Lung (tissue), 12 donors: ENCODE data around the gene SPRYD3. TPM values are rescaled to one million over a fixed set of nuclear protein-coding genes. Genes with fewer than 3 reads are reported as not detected.
"Not testable (repeated sequence)": the region's sequence is repeated elsewhere in the genome, so short reads cannot be mapped to it uniquely, and the experiment has no call there.

Experiments used
- ATAC-seq: fragments of 200-7000 bp; cut with Tn5 transposase; one replicate; pipeline ENCODE4 v1.9.1; 2020; ENCODE audit warnings: moderate number of reproducible peaks; ENCODE audit not compliant: insufficient read depth, low FRiP score
- DNase-seq, 3 donors: peaks; one replicate each; pipeline ENCODE4 v3.0.0-alpha.2; 2013 to 2017
- H3K27ac ChIP-seq, 2 donors: one replicate each; pipeline ENCODE4 v1.5.1; 2013; ENCODE audit warnings: mild to moderate bottlenecking in 2 of 2, moderate library complexity in 2 of 2, control low read depth in 1 of 2, inconsistent platforms in 1 of 2, low read depth in 1 of 2, low read length in 1 of 2
- H3K27me3 ChIP-seq, 3 donors: one replicate each; pipeline ENCODE4 v1.5.1; 2013; ENCODE audit warnings: low read length in 2 of 3; ENCODE audit not compliant: control insufficient read depth in 3 of 3, insufficient read depth in 3 of 3
- H3K36me3 ChIP-seq, 4 donors: one replicate each; pipeline ENCODE4 v1.5.1; 2013; ENCODE audit warnings: low read length in 4 of 4, mild to moderate bottlenecking in 1 of 4, moderate library complexity in 1 of 4; ENCODE audit not compliant: control insufficient read depth in 4 of 4, insufficient read depth in 4 of 4
- H3K4me1 ChIP-seq, 5 donors: one replicate each; pipeline ENCODE4 v1.5.1; 2013; ENCODE audit warnings: low read length in 5 of 5, mild to moderate bottlenecking in 2 of 5, moderate library complexity in 1 of 5; ENCODE audit not compliant: control insufficient read depth in 5 of 5, insufficient read depth in 5 of 5
- H3K4me3 ChIP-seq: one replicate; pipeline ENCODE4 v1.5.1; 2013; ENCODE audit warnings: mild to moderate bottlenecking, control low read depth, moderate library complexity
- H3K9ac ChIP-seq, 2 donors: one replicate each; pipeline ENCODE4 v1.5.1; 2013; ENCODE audit warnings: low read length in 2 of 2, control low read depth in 1 of 2; ENCODE audit not compliant: insufficient read depth in 1 of 2
- H3K9me3 ChIP-seq, 4 donors: one replicate each; pipeline ENCODE4 v1.5.1; 2013; ENCODE audit warnings: low read length in 3 of 4, mild to moderate bottlenecking in 1 of 4, moderate library complexity in 1 of 4; ENCODE audit not compliant: control insufficient read depth in 4 of 4, insufficient read depth in 3 of 4
- CTCF ChIP-seq: IDR thresholded peaks from 2 replicates; pipeline ENCODE4 v1.5.1; 2012; ENCODE audit warnings: mild to moderate bottlenecking; ENCODE audit errors: control extremely low read depth, extremely low read depth
- WGBS, 2 donors: extraction: QIAGEN DNeasy Blood & Tissue Kit; methylation state at CpG; one replicate each; pipeline ENCODE4 v1.1.7; 2013; 5-methylcytosine and 5-hydroxymethylcytosine counted together
- polyA plus RNA-seq, 2 donors: library from polyadenylated mRNA; stranded (reverse); fragments of 200-250 nt; gene quantifications; one replicate each; pipeline ENCODE4 v1.2.1, GENCODE V29; 2013
- total RNA-seq, 2 donors: library from RNA; depleted of rRNA in 1 of 2; stranded (reverse); fragments of >200 nt in 1 of 2; gene quantifications; one replicate each; pipeline ENCODE4 v1.2.1, GENCODE V29; 2014 to 2021
- donor health status: control.
- donor health status: control.
- donor health status: Bipolar disorder and iron deficiency.
- donor health status: healthy.
- donor health status: DM: yes; HTN: yes; CAD: no.

The SPRYD3 gene
- total and polyA plus RNA-seq, 4 donors, result 17.1 to 60.2 (median 34.9) TPM

- Histone ChIP-seq H3K27ac (peak overlapping the region in 1 of 2 donors; percentile 82), H3K27me3 (no peaks in the 10 kb centered on the region), H3K4me1 (peaks cover 6 to 42% (median 18%) of the 10 kb centered on the region in 5 donors), H3K4me3 (no peak overlapping the region), H3K9ac (peak overlapping the region in 1 of 2 donors; percentile 25), H3K36me3 (no peaks in the 10 kb centered on the region), H3K9me3 (no peaks in the 10 kb centered on the region)
- DNase-seq (peak; percentile 61 to 83 (median 66)), ATAC-seq (peak; percentile 23)
- WGBS, 2 donors, result 53 to 54% methylated on average over 11 of the region's 11 CpGs
- TF ChIP-seq CTCF, result no peak
Measured at GRCh38 chr12:53096089-53096741, 17.0 kb upstream of the SPRYD3 start.

GRCh38 chr12:53095596-53095895 lies 16.4 kb upstream of the SPRYD3 start:
- not testable (repeated sequence) for H3K27ac ChIP-seq, DNase-seq, H3K4me3 ChIP-seq, H3K27me3 ChIP-seq, ATAC-seq, H3K36me3 ChIP-seq, H3K9me3 ChIP-seq, H3K9ac ChIP-seq
- WGBS, 2 donors, result 94 to 98% methylated on average over 3 of the region's 3 CpGs
- peaks cover 6 to 42% (median 18%) of the 10 kb centered on the region in 5 donors for H3K4me1 ChIP-seq

- not testable (repeated sequence) for H3K9ac ChIP-seq, H3K4me3 ChIP-seq, H3K36me3 ChIP-seq, ATAC-seq, H3K27ac ChIP-seq, DNase-seq, H3K27me3 ChIP-seq, H3K9me3 ChIP-seq
- peaks cover 6 to 42% (median 18%) of the 10 kb centered on the region in 5 donors for H3K4me1 ChIP-seq
- WGBS, 2 donors, result 94 to 97% methylated on average over 5 of the region's 5 CpGs
Measured at GRCh38 chr12:53094796-53095595, 15.8 kb upstream of the SPRYD3 start.

GRCh38 chr12:53094394-53094787 lies 15.2 kb upstream of the SPRYD3 start:
- Histone ChIP-seq H3K9ac (no peak overlapping the region), H3K9me3 (no peaks in the 10 kb centered on the region), H3K4me3 (no peak overlapping the region), H3K4me1 (peaks cover 6 to 41% (median 18%) of the 10 kb centered on the region in 5 donors), H3K27ac (peak overlapping the region in 1 of 2 donors; percentile 8), H3K27me3 (no peaks in the 10 kb centered on the region), H3K36me3 (no peaks in the 10 kb centered on the region)
- DNase-seq (no peak), ATAC-seq (no peak)
- 87 to 91% methylated on average over 6 of the region's 6 CpGs for WGBS, 2 donors
- no peak for TF ChIP-seq CTCF
